GM12864 (cell line): ENCODE results near the gene PRR5L.
A peak's percentile ranks its signal among the peaks of the same experiment; 100 is the strongest.

Source experiments
- DNase-seq: peaks from one replicate; pipeline ENCODE4 v3.0.0-alpha.2; 2011; ENCODE audit warnings: low read depth
- H3K4me3 ChIP-seq: 2 replicates; pipeline ENCODE4 v1.5.1; 2011; ENCODE audit warnings: mild to moderate bottlenecking, low read depth, low read length, control low read depth
- TF ChIP-seq, protein P1 (sequence below): IDR thresholded peaks from 2 replicates; pipeline ENCODE4 v1.5.1; 2011; ENCODE audit warnings: low read depth, mild to moderate bottlenecking, moderate library complexity, low read length, control low read depth, inconsistent platforms; ENCODE audit errors: missing control alignments

The PRR5L gene

DNA sequence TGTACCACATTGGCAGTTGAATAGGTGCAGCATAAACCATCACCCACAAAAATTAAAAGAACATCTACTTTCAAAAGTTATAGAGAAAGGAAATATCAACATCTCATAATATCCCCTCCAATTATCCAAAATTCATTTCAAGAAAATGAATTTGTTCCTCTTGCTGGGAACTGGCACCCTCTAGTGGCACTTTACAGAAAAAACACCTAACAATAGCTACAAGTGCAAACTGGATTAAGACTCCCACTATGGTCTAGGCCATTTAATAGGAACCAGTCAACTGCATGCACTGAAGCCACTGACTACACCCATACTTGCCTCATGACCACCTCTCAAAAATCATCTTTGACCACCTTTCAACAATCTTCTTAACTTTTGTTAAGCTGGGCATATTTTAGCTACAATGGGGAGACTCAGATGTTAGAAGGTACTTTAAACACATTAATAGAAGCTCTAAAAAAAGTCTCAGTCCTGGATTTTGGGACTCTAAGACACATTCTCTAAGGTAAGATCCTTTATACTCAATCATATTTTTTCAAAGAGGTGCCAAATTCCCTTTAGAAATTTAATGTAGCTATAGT, 196.7 kb downstream of the PRR5L start:
- H3K4me3 ChIP-seq: no peak overlapping the region
- DNase-seq: peak; percentile 33

GRCh38 chr11:36493332-36493731, 197.2 kb downstream of the PRR5L start:
- TF ChIP-seq, protein P1, sequence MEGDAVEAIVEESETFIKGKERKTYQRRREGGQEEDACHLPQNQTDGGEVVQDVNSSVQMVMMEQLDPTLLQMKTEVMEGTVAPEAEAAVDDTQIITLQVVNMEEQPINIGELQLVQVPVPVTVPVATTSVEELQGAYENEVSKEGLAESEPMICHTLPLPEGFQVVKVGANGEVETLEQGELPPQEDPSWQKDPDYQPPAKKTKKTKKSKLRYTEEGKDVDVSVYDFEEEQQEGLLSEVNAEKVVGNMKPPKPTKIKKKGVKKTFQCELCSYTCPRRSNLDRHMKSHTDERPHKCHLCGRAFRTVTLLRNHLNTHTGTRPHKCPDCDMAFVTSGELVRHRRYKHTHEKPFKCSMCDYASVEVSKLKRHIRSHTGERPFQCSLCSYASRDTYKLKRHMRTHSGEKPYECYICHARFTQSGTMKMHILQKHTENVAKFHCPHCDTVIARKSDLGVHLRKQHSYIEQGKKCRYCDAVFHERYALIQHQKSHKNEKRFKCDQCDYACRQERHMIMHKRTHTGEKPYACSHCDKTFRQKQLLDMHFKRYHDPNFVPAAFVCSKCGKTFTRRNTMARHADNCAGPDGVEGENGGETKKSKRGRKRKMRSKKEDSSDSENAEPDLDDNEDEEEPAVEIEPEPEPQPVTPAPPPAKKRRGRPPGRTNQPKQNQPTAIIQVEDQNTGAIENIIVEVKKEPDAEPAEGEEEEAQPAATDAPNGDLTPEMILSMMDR: no peak
- H3K4me3 ChIP-seq: no peak overlapping the region
- no peak for DNase-seq

More for the DNA sequence above, 196.7 kb downstream of the PRR5L start:
- TF ChIP-seq, protein P1: peak; percentile 56

DNA sequence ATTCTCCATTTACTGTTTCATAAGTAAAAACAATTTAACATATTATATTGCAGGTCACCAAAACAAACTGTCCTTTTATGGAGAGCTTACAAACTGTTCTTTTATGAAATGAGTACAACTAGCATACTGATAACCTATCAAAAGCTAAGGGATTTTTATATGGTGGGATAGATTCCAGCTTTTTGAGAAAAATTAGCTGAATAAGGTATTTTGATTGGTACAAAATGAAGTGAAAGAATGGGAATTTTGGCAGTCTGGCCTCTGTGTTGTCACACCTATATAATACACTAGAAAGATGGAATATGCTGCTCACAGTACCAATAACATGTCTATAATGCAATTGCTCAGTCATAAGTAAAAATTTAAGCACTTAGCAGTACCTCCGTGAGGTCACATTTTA, 202.6 kb downstream of the PRR5L start:
- no peak overlapping the region for H3K4me3 ChIP-seq
- no peak for DNase-seq
- TF ChIP-seq, protein P1: no peak

- no peak for DNase-seq
- no peak overlapping the region for H3K4me3 ChIP-seq
- TF ChIP-seq, protein P1: no peak
These were observed 203.2 kb downstream of the PRR5L start for GRCh38 chr11:36499315-36499714.

DNA sequence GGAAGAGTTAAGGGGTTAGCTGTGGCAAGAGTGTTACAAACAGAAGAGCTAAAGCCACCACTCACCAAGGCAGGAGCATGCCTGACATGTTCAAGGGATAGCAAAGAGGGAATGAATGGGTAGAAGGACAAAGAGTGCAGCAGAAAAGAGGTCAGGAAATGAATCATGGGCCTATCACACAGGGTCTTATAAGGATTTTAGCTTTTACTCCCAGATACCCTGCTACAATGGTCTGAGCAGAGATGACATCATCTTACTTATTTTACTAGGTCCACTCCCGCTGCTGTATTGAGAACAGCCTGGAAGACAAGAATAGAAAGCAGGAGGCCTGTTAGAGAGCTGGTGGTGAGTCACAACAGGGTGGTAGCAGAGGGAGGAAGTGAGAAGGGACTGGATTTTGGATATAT, 204.2 kb downstream of the PRR5L start:
- H3K4me3 ChIP-seq: no peak overlapping the region
- DNase-seq: no peak
- TF ChIP-seq, protein P1: no peak

- TF ChIP-seq, protein P1: no peak
- no peak overlapping the region for H3K4me3 ChIP-seq
- no peak for DNase-seq
These were observed 205.1 kb downstream of the PRR5L start for GRCh38 chr11:36501236-36501635.

DNA sequence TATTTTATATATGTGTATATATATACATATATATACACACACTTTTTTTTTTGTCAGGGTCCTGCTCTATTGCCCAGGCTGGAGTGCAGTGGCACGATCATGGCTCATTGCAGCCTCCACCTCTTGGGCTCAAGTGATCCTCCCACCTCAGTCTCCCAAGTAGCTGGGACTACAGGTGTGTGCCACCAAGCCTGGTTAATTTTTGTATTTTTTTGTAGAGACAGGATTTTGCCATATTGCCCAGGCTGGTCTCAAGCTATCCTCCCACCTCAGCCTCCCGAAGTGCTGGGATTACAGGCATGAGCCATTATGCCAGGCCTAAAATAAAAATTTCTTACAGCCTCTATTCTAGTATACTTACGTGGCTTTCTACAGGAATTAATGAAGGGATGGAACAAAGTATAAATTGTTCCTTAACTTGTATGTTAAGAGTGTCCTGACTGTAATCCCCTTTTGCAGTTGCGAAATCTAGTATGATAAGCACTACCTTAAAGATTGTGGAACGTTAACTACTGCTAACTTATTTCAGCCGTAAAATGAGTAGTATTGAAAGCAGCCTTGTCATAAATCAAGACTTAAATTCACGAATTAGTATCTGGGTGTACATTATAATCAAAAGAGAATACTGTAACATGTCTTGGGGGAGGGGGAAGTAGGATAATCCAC, 211.9 kb downstream of the PRR5L start:
- no peak for DNase-seq
- TF ChIP-seq, protein P1: no peak
- no peak overlapping the region for H3K4me3 ChIP-seq
